A204.1 (cell line): ENCODE data around the gene APH1A.
"Not testable (repeated sequence)": the region's sequence is repeated elsewhere in the genome, so short reads cannot be mapped to it uniquely, and the experiment has no call there.

ENCODE experiments used
- FAIRE-seq: peaks from 2 replicates; lab custom pipeline; 2012; peaks lifted over from hg19 to GRCh38; lab: Jason Lieb, UNC

The APH1A gene

GRCh38 chr1:150268705-150269403, at the start of gene APH1A:
APH1A (minus strand) TSS chr1:150269016; CDS start chr1:150268810, 206 bp downstream.
- peak; percentile 95 for FAIRE-seq

DNA sequence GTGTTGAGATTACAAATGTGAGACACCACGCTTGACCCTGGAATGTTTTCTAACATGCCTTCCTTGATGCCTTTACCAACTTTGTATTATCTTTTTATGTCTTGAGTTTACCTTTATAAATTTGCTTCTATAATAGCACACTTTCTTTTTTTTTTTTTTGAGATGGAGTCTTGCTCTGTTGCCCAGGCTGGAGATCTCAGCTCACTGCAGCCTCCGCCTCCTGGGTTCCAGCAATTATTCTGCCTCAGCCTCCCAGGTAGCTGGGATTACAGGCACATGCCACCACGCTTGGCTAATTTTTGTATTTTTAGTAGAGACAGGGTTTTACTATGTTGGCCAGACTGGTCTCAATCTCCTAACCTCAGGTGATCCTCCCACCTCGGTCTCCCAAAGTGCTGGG, 45.9 kb upstream of the APH1A start:
- not testable (repeated sequence) for FAIRE-seq

DNA sequence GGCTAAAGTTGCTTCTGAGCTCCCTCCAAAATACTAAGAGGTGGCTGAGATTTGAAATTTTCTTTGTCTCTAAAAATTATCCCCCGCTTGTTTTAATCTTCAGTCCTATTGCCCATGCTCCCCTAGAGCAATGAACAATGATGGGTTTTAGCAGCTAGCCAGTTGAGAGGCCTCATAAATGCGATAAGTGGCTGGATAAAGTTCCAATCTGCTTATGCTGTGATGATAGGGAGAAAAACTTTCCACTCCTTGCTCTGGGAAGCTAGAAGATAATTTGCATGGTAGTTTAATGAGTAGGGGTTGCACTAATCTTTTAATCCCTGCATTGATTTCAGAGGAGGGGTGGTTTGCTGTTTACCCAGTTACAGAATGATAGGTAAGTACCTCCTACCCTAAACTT, 42.9 kb upstream of the APH1A start:
- FAIRE-seq, result no peak

DNA sequence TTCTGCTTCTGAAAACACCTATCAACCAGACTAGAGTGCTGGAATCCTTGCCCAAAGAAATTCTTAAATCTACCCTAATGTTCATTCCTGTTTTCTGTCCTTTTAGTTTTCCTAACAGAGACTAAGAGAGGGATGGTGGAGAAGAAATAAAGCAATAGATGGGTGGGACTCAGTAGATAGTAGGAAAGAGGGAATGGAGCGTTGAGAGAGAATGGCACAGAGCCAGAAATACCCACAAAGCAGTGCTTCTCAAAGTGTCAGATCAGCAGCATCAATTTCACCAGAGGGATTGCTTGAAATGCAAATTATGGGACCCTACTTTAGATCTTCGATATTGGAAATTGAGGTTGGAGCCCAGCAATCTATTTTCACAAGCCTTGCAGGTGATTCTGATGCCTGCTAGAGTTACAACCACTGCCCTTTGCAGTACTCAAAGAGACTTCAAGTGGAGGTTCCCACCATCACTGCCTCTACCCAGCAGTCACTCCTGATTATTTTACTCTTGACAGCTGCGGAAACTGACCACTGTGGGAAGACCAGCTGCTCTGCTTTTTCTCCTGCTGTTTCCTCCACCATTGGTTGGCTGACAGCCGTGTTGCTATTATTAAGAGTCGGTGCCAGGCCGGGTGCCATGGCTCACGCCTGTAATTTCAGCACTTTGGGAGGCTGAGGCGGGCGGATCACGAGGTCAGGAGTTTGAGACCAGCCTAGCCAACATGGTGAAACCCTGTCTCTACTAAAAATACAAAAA, 41.1 kb upstream of the APH1A start:
- no peak for FAIRE-seq

DNA sequence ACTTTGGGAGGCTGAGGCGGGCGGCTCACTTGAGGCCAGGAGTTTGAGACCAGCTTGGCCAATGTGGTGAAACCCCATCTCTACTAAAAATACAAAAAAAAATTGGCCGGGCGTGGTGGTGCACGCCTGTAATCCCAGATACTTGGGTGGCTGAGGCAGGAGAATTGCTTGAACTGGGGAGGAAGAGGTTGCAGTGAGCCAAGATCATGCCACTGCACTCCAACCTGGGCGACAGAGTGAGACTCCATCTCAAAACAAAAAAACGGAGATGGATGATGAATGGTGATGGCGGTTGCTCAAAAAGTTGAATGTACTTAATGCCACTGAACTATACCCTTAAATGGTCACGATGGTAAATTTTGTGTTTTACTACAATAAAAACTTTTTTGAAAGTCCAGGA, 39.8 kb upstream of the APH1A start:
- not testable (repeated sequence) for FAIRE-seq

- FAIRE-seq, result no peak
Measured at GRCh38 chr1:150302902-150303301, 34.1 kb upstream of the APH1A start.

DNA sequence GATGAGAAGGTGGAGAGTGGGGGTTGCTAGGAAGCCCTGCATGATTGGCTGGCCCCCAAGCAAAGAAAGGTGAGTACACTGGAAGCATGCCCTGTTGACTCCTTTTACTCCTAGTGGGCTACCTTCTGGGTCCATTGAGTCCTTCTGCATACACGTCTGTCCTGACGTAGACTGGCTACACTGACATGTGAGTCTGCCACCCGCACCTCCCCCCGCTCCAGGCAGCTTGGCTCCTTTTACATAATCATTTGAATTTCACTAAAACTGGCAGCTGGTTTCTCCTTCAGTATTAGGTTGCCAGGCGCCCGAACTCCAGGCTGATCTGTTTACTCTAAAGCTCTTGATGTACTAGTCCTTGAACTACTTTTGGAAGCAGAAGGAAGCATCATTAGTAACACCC, 33.5 kb upstream of the APH1A start:
- FAIRE-seq, result no peak

DNA sequence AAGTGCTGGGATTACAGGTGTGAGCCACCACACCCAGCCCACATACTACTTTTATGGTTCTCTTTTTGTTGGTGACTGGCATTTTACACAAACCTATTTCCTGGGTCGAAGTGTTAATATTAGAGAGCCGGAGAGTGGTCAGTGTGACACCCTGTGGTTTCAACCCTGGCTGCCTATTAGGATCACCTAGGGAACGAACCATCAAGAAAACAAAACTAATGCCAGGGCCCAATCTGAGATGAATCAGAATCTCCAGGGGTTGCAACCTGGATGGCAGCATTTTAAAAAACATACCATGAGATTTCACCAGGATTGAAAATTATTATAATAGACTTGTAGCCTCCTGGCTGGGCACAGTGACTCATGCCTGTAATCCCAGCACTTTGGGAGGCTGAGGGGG, 30.9 kb upstream of the APH1A start:
- no peak for FAIRE-seq

GRCh38 chr1:150295476-150295875, 26.7 kb upstream of the APH1A start:
- no peak for FAIRE-seq

- peak; percentile 41 for FAIRE-seq
Measured at GRCh38 chr1:150293433-150294253, 24.8 kb upstream of the APH1A start, which contains the start of gene MRPS21. MRPS21 (plus strand) TSS chr1:150293861; CDS start chr1:150294367, 506 bp downstream.

DNA sequence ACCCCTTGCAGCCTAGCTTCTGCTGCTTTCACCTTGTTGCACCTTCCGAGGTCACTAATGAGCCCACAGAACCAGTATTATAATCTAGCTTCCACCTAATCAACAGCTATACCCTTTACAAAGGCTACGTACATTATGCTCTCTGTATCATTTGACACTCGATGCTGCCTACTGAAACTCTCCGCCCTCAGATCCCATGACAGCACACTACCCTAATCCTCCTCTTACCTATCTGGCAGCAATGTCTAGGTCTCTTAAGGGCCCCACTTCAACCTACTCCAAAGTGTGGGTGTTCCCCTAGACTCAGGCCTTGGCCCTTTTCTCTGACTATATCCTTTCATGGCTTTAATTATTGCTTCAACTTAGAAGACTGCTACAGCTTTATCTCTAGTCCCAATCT, 20.0 kb upstream of the APH1A start:
- no peak for FAIRE-seq

DNA sequence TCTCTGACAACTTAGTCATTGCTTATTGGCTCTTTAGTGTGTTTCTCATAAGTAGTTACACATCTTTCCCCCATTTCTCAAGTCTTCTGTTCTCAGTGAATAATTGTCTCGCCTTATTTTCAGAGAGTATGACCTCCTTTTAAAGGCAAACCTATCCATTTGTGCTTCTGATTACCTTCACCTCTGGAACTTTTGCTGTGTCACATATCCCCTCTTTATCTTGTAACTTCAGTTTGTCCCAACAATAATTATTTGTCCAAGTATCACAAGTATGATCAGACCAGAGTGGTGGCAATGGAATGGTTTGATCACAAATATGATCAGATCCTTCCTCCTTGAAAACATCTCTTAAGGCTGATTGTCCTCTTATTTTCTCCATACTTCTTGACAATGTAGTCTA, 19.6 kb upstream of the APH1A start:
- FAIRE-seq, result no peak

DNA sequence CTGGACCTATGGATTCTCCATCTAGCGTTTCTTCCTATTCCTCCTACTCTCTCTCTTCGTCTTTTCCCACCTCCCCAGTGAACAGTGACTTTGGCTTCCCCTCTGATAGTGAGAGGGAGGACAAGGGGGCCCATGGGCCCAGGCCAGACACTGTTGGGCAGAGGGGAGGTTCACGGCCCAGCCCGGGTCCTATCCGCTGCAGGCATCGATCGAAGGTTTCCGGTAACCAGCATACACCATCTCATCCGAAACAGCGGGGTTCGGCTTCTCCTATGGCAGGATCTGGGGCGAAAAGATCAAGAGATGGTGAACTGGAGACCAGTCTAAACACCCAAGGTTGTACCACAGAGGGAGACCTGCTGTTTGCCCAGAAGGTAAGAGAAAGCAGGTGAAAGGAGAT, 14.4 kb upstream of the APH1A start:
- no peak for FAIRE-seq

- FAIRE-seq, result no peak
Measured at GRCh38 chr1:150282558-150282958, 13.7 kb upstream of the APH1A start.

DNA sequence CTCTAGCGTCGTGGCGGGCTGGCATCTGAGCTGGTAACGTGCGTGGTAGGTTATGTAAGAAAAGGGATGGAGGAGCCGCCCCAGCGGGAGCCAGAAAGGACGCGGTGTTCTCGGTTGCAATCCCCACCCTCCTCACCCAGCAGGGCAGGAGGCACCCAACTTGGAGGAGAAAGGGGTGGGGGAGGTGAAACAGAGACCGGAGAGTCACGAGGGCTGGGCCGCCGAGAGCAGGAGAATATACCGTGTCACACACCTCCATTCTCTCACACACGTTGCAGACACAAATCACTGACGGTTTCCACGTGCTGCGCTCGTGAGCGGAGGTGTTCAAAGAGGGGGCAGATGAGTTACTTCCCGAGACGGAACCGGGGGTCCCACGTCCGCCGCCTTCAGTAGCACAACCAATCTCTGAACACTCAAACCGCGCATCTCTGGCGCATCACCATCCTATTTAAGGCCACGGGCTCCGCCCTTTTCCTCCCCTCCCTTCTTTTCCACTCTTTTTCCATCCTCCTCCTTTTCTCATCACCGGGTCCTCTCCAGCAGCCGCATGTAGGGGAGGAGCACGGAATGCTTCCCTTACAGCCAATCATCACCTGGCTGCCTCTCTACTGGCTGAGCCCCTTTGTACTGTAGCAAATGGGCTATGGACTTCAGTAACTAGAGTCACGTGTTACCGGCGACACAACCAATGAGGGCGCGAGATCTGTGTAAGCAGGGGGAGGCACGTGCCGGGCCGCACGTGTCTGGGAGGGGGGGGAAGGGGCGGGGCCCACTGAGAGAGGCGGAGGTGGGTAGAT, 13.1 kb upstream of the APH1A start, which contains the start of gene CIART:
Gene CIART (plus strand): TSS at position 797 of the 800 bp plus-strand sequence. CDS start 714 bp downstream, outside the sequence.
- FAIRE-seq, result no peak

DNA sequence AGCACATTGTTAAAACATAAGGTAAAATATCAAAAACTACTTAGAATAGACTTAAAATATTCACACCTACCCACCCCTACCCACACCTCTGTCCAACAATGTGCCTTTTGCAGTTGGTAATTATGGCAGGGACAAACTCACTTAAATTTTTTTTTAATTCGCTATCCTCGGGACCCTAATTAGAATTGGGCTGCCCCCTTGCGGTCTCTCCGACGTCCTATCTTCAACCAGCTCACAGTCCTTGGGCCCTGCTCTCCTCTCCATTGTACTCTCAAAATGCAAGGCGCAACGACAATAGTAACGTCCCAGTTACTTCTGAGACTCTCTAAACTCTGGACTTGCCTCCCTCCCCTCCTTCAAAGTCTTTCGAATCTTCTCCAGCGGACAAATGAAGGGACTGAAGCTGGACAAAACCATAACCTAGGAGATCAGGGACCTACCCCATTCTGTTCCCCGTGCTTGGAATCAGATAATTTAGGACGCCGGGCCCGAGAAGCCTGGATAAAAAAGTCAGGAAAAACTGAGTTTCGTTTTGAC, 12.5 kb upstream of the APH1A start:
- peak; percentile 47 for FAIRE-seq

DNA sequence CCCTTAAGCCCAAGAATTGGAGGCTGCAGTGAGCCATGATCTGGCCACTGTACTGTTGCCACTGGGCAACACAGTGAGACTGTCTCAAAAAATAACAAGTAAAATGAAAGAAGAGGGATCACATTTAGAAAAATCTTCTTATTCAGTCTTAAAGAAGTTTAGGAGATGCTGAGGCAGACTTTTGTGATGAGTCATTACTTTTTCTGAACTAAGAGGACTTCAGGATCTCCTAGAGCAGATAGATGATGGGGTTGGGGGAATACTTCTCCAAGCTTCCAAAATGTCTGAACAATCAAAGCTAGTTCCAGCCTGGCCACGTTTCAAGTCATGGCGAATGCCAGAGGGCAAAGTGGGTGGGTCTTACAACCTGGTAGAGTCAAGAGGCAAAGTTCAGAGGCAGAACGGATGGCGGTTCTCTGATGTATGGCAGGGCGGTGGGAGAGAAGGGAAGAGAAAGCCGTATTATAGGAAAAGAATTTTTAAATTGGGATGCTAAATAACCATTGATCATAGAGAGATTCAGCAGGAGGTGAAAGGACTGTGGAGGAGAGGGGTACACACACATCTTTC, 11.4 kb upstream of the APH1A start:
- FAIRE-seq, result no peak

DNA sequence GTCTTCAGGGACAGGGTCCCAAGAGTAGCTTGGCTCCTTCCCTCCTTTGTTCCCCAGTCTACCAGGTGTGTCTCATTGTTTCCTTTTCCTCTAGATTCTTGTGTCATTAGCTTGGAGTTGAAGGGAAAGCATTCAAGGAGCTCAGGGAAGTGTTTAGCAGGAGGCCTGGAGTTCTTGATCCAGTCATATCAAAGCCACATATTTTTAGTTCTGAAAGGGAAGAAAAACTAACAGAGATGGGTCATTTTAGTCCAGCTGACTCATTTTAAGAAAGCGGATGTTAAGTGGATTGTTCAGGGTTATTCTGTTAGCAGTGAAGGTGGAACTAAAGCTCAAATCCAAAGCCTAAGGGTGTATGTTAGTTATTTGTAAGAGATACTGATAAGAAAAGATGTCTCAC, 4.5 kb upstream of the APH1A start:
- FAIRE-seq, result no peak

DNA sequence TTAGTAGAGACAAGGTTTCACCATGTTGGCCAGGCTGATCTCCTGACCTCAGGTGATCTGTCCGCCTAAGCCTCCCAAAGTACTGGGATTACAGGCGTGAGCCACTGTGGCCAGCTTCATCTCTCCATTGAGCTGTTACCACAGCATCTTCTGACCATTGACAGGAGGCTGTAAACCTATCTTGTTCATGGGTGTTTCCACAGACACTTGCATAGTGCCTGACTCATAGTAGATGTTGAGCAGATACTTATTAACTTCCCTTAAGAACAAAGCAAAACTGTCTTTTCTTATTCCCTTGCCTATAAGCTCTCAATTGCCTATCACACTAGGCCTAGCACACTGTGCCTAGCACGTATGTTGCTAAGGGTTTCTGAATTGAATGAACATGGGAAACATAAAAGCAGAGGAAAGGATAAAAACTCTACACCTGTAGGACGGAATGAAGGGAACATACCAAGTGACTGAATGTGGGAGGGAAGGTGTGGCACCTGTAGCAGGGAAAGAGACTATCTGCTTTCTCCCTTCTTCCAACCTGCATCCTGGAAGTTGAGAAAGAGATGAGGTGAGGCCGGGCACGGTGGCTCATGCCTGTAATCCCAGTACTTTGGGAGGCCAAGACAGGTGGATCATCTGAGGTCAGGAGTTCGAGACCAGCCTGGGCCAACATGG, 2.6 kb upstream of the APH1A start:
- FAIRE-seq, result no peak

DNA sequence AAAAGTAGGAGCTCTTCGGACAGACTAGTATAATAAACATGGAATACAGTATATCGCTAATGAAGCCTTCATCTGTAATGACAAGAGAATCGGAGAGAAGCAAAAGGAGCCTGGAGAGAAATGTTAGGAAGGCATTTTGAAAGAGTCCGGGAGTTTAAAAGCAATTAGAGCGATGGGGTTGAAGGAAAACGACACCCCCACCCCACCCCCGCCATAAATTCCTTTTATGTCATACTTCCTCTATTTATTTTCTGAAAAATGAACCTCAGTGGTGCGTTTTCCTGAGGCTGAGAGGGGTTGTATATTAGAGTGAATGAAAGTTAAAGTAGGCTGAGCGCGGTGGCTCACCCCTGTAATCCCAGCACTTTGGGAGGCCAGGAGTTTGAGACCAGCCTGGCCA, 635 bp upstream of the APH1A start:
- no peak for FAIRE-seq

- no peak for FAIRE-seq
Measured at GRCh38 chr1:150268340-150268704, 494 bp downstream of the APH1A start.
